ENCODE data around the gene SH3TC2. TPM values are rescaled to one million over a fixed set of nuclear protein-coding genes. Genes with fewer than 3 reads are reported as not detected.
A peak's percentile ranks its signal among the peaks of the same experiment; 100 is the strongest.

The SH3TC2 gene
- polyA plus RNA-seq, 1 of the 3 experiments (the other 2 are of a cell fraction), result 1.1 TPM

GRCh38 chr5:148966348-148966747 is 96.5 kb downstream of the SH3TC2 start:
- TF ChIP-seq FOSL2 (IDR thresholded peaks at IDR 0.05; ENCODE audit: borderline replicate concordance, low read depth) (no peak), TCF12 (IDR thresholded peaks at IDR 0.05) (no peak), EP300 (IDR thresholded peaks at IDR 0.05; ENCODE audit: borderline replicate concordance in 1 of 2, low read depth in 1 of 2, low read length in 1 of 2) (no peak), SMC3 (IDR thresholded peaks at IDR 0.05; ENCODE audit: low read depth, low read length) (no peak), NFIC (IDR thresholded peaks at IDR 0.05; ENCODE audit: borderline replicate concordance) (no peak), TEAD4 (IDR thresholded peaks at IDR 0.05; ENCODE audit: borderline replicate concordance, insufficient read depth) (no peak), GATA2 (CRISPR knock-in tag; IDR thresholded peaks at IDR 0.05) (no peak), MAX (IDR thresholded peaks at IDR 0.05; ENCODE audit: low read depth) (no peak), RXRA (IDR thresholded peaks at IDR 0.05; ENCODE audit: borderline replicate concordance, low read depth) (no peak), RAD21 (IDR thresholded peaks at IDR 0.05; ENCODE audit: low read length) (no peak), MXI1 (IDR thresholded peaks at IDR 0.05; ENCODE audit: low read depth, low read length) (no peak), RCOR1 (IDR thresholded peaks at IDR 0.05; ENCODE audit: low read length) (no peak), EZH2phosphoT487 (IDR thresholded peaks at IDR 0.05; ENCODE audit: borderline replicate concordance, low read depth) (no peak), GABPA (IDR thresholded peaks at IDR 0.05; ENCODE audit: low read depth) (no peak), MEF2A (IDR thresholded peaks at IDR 0.05; ENCODE audit: borderline replicate concordance, low read depth) (no peak)
- TF ChIP-seq, protein P1, sequence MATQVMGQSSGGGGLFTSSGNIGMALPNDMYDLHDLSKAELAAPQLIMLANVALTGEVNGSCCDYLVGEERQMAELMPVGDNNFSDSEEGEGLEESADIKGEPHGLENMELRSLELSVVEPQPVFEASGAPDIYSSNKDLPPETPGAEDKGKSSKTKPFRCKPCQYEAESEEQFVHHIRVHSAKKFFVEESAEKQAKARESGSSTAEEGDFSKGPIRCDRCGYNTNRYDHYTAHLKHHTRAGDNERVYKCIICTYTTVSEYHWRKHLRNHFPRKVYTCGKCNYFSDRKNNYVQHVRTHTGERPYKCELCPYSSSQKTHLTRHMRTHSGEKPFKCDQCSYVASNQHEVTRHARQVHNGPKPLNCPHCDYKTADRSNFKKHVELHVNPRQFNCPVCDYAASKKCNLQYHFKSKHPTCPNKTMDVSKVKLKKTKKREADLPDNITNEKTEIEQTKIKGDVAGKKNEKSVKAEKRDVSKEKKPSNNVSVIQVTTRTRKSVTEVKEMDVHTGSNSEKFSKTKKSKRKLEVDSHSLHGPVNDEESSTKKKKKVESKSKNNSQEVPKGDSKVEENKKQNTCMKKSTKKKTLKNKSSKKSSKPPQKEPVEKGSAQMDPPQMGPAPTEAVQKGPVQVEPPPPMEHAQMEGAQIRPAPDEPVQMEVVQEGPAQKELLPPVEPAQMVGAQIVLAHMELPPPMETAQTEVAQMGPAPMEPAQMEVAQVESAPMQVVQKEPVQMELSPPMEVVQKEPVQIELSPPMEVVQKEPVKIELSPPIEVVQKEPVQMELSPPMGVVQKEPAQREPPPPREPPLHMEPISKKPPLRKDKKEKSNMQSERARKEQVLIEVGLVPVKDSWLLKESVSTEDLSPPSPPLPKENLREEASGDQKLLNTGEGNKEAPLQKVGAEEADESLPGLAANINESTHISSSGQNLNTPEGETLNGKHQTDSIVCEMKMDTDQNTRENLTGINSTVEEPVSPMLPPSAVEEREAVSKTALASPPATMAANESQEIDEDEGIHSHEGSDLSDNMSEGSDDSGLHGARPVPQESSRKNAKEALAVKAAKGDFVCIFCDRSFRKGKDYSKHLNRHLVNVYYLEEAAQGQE (IDR thresholded peaks at IDR 0.05; ENCODE audit: low read depth, low read length), result no peak
- TF ChIP-seq, protein P2, sequence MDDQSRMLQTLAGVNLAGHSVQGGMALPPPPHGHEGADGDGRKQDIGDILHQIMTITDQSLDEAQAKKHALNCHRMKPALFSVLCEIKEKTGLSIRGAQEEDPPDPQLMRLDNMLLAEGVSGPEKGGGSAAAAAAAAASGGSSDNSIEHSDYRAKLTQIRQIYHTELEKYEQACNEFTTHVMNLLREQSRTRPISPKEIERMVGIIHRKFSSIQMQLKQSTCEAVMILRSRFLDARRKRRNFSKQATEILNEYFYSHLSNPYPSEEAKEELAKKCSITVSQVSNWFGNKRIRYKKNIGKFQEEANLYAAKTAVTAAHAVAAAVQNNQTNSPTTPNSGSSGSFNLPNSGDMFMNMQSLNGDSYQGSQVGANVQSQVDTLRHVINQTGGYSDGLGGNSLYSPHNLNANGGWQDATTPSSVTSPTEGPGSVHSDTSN (IDR thresholded peaks at IDR 0.05), result no peak
- TF ChIP-seq, protein P3, sequence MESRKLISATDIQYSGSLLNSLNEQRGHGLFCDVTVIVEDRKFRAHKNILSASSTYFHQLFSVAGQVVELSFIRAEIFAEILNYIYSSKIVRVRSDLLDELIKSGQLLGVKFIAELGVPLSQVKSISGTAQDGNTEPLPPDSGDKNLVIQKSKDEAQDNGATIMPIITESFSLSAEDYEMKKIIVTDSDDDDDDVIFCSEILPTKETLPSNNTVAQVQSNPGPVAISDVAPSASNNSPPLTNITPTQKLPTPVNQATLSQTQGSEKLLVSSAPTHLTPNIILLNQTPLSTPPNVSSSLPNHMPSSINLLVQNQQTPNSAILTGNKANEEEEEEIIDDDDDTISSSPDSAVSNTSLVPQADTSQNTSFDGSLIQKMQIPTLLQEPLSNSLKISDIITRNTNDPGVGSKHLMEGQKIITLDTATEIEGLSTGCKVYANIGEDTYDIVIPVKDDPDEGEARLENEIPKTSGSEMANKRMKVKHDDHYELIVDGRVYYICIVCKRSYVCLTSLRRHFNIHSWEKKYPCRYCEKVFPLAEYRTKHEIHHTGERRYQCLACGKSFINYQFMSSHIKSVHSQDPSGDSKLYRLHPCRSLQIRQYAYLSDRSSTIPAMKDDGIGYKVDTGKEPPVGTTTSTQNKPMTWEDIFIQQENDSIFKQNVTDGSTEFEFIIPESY (IDR thresholded peaks at IDR 0.05; ENCODE audit: borderline replicate concordance, low read depth), result no peak
- TF ChIP-seq, protein P4, sequence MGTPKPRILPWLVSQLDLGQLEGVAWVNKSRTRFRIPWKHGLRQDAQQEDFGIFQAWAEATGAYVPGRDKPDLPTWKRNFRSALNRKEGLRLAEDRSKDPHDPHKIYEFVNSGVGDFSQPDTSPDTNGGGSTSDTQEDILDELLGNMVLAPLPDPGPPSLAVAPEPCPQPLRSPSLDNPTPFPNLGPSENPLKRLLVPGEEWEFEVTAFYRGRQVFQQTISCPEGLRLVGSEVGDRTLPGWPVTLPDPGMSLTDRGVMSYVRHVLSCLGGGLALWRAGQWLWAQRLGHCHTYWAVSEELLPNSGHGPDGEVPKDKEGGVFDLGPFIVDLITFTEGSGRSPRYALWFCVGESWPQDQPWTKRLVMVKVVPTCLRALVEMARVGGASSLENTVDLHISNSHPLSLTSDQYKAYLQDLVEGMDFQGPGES (IDR thresholded peaks at IDR 0.05; ENCODE audit: low read depth, low read length), result no peak
- TF ChIP-seq, protein P5, sequence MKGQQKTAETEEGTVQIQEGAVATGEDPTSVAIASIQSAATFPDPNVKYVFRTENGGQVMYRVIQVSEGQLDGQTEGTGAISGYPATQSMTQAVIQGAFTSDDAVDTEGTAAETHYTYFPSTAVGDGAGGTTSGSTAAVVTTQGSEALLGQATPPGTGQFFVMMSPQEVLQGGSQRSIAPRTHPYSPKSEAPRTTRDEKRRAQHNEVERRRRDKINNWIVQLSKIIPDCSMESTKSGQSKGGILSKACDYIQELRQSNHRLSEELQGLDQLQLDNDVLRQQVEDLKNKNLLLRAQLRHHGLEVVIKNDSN (IDR thresholded peaks at IDR 0.05; ENCODE audit: borderline replicate concordance, low read depth), result no peak
- Histone ChIP-seq H2AFZ (ENCODE audit: low read depth) (no peak overlapping the region), H3K36me3 (replicated peaks in 1 of 2; ENCODE audit: control insufficient read depth in 1 of 2, insufficient read depth in 2 of 2, low read length in 1 of 2) (no peaks in the 10 kb centered on the region), H4K20me1 (ENCODE audit: insufficient read depth) (no peaks in the 10 kb centered on the region), H3K4me3 (ENCODE audit: low read depth in 2 of 2, low read length in 1 of 2) (no peak overlapping the region), H3F3A (replicated peaks; ENCODE audit: insufficient read depth) (peaks cover 16% of the 10 kb centered on the region), H3K4me1 (ENCODE audit: control insufficient read depth in 1 of 2, insufficient read depth in 2 of 2, low read depth in 1 of 2, low read length in 1 of 2) (peaks cover 18 to 24% of the 10 kb centered on the region in 2 experiments; a peak in 3 of 4 replicates), H3K79me2 (ENCODE audit: insufficient read depth) (no peaks in the 10 kb centered on the region), H3K27ac (ENCODE audit: low read depth in 2 of 2, low read length in 1 of 2) (peak overlapping the region; percentile 9 to 92; a peak in 3 of 4 replicates), H3K9me3 (no peaks in the 10 kb centered on the region), H3K27me3 (ENCODE audit: insufficient read depth) (no peaks in the 10 kb centered on the region), H3K9me2 (no peaks in the 10 kb centered on the region), H3K4me2 (no peak overlapping the region), H3K9ac (peak overlapping the region; percentile 56)
- WGBS (ENCODE audit: low lambda C conversion rate), result 92% methylated on average over 4 of the region's 4 CpGs
- no peak for DNase-seq
- POLR2A ChIA-PET, result no interaction called here
- CTCF ChIA-PET, result interaction anchor here (0.6 to 4.5 kb wide), 9 partner anchors 9 to 745 kb away, joined by 3 to 22 read pairs (median 4); no protein-coding TSS in a partner anchor

All from SK-N-SH (cell line).